C4-2B (cell line): ENCODE measurements around the gene MRPS11.

ENCODE experiments used
- H3K27ac ChIP-seq: fragments of 450-650 bp; 2 replicates; pipeline ENCODE4 v1.5.1; 2017
- CTCF ChIP-seq: fragments of 450-650 bp; conservative IDR thresholded peaks from 2 replicates; pipeline ENCODE4 v1.5.1; 2017; ENCODE audit warnings: mild to moderate bottlenecking
- ZFX ChIP-seq: fragments of 450-650 bp; IDR thresholded peaks from 2 replicates; pipeline ENCODE4 v1.6.1; 2017

Gene MRPS11

GRCh38 chr15:88467073-88467934 lies at the start of gene MRPS11, which contains the start of gene MRPL46:
MRPS11 (plus strand) TSS chr15:88467708; CDS start chr15:88467718, 10 bp downstream.
MRPL46 (minus strand) TSS chr15:88467388; CDS start chr15:88467377, 11 bp downstream.
- TF ChIP-seq CTCF (no peak), ZFX (peak; percentile 60; the same call in 1 of the 2 replicates)

GRCh38 chr15:88419830-88420229 lies 47.7 kb upstream of the MRPS11 start:
- no peak for TF ChIP-seq ZFX
- TF ChIP-seq CTCF = no peak
- no peak overlapping the region for H3K27ac ChIP-seq

More at GRCh38 chr15:88467073-88467934, at the start of gene MRPS11, which contains the start of gene MRPL46:
- peak within 1 kb of the TSS; percentile 87 for H3K27ac ChIP-seq

- TF ChIP-seq ZFX (no peak), CTCF (no peak)
These were observed 44.2 kb upstream of the MRPS11 start for GRCh38 chr15:88423331-88423730.

GRCh38 chr15:88426304-88426703 lies 41.2 kb upstream of the MRPS11 start:
- no peak for TF ChIP-seq ZFX
- TF ChIP-seq CTCF = no peak

More at GRCh38 chr15:88423331-88423730, 44.2 kb upstream of the MRPS11 start:
- no peak overlapping the region for H3K27ac ChIP-seq

GRCh38 chr15:88428053-88428452 lies 39.5 kb upstream of the MRPS11 start:
- no peak overlapping the region for H3K27ac ChIP-seq
- TF ChIP-seq ZFX (no peak), CTCF (no peak)

More at GRCh38 chr15:88426304-88426703, 41.2 kb upstream of the MRPS11 start:
- no peak overlapping the region for H3K27ac ChIP-seq

- H3K27ac ChIP-seq = no peak overlapping the region
These were observed 38.5 kb upstream of the MRPS11 start for GRCh38 chr15:88428805-88429605.

More at GRCh38 chr15:88428805-88429605, 38.5 kb upstream of the MRPS11 start:
- TF ChIP-seq ZFX = no peak
- no peak for TF ChIP-seq CTCF
